Heart left ventricle (tissue), 16 donors: Measurements from ENCODE around the gene PLIN1. TPM values are rescaled to one million over a fixed set of nuclear protein-coding genes. Genes with fewer than 3 reads are reported as not detected.

Experiments used
- ATAC-seq, 4 donors: fragments of 200-7000 bp; cut with Tn5 transposase; one replicate each; pipeline ENCODE4 v1.9.1; 2020 to 2022; ENCODE audit warnings: moderate library complexity in 4 of 4, mild to moderate bottlenecking in 3 of 4, moderate number of reproducible peaks in 1 of 4
- DNase-seq, 5 donors: peaks; one replicate each; pipeline ENCODE4 v3.0.0-alpha.2; 2020
- H3K27ac ChIP-seq, 12 donors: fragments of 200-600 bp; sonication (generic) in 4 of 12; one replicate each; pipeline versions ENCODE4 v1.5.0 to v1.8.0; 2016 to 2022; ENCODE audit warnings: mild to moderate bottlenecking in 2 of 12
- H3K27me3 ChIP-seq, 9 donors: fragments of 200-600 bp; sonication (generic) in 2 of 9; one replicate each; pipeline versions ENCODE4 v1.5.1 to v1.8.0; 2016 to 2022; ENCODE audit warnings: mild to moderate bottlenecking in 3 of 9
- H3K36me3 ChIP-seq, 9 donors: fragments of 200-600 bp; sonication (generic) in 2 of 9; one replicate each; pipeline versions ENCODE4 v1.5.0 to v1.8.0; 2018 to 2022; ENCODE audit warnings: mild to moderate bottlenecking in 2 of 9
- H3K4me1 ChIP-seq, 12 donors: fragments of 200-600 bp; sonication (generic) in 4 of 12; one replicate each; pipeline versions ENCODE4 v1.5.0 to v1.8.0; 2016 to 2022; ENCODE audit warnings: mild to moderate bottlenecking in 3 of 12
- H3K4me3 ChIP-seq, 12 donors: fragments of 200-600 bp; sonication (generic) in 4 of 12; one replicate each; pipeline versions ENCODE4 v1.5.0 to v1.8.0; 2017 to 2022; ENCODE audit warnings: mild to moderate bottlenecking in 9 of 12, moderate library complexity in 4 of 12
- H3K9me3 ChIP-seq, 12 donors: fragments of 200-600 bp; sonication (generic) in 4 of 12; one replicate each; pipeline versions ENCODE4 v1.5.0 to v1.8.0; 2016 to 2022; ENCODE audit warnings: mild to moderate bottlenecking in 1 of 12
- POLR2A ChIP-seq, 2 donors: fragments of 450-650 bp; IDR thresholded peaks; one replicate each; pipeline ENCODE4 v1.6.1; 2017; ENCODE audit warnings: antibody characterized with exemption in 2 of 2, mild to moderate bottlenecking in 2 of 2, moderate library complexity in 2 of 2
- WGBS, 4 donors: extraction: QIAGEN DNeasy Blood & Tissue Kit in 2 of 4; methylation state at CpG; one replicate each; pipeline versions ENCODE4 v1.1.5 to v1.1.7; 2013 to 2018; 5-methylcytosine and 5-hydroxymethylcytosine counted together
- intact Hi-C, 10 donors: fragments of 100-400 bp; cut with DNase I; formaldehyde crosslinking; loops; one replicate each; pipeline versions ENCODE4 v1.11.1 to v1.14.2; 2022
- polyA plus RNA-seq, 2 donors: library from polyadenylated mRNA; stranded (reverse); fragments of 200-250 nt; gene quantifications; one replicate each; pipeline ENCODE4 v1.2.3, GENCODE V29; 2013
- total RNA-seq, 9 donors: library from RNA; depleted of rRNA in 2 of 9; stranded (reverse); fragments of >200 nt in 2 of 9; fragmentation: NEBNext Ultra II Directional in 3 of 9; extraction: Animal tissue kit (Norgen Biotek cat#: 25700) in 3 of 9; gene quantifications; one replicate each; pipeline versions ENCODE4 v1.1.0 to v1.2.4, GENCODE V29; 2016 to 2023
- TF ChIP-seq, protein P1 (sequence below), 12 donors: fragments of 200-600 bp; sonication (generic) in 4 of 12; IDR thresholded peaks; one replicate each; pipeline versions ENCODE4 v1.5.0 to v1.8.0; 2018 to 2022; ENCODE audit warnings: antibody characterized with exemption in 12 of 12, mild to moderate bottlenecking in 5 of 12
- donor health status: ischemic (EF 13 %, LVEDD 7.1; RV severe dilation, severe dysfunction).
- donor health status: healthy with polysubstance abuse.
- donor health status: DM: no; HTN: yes; CAD: no.
- donor health status: DM: no; HTN: no; CAD: no.
- donor health status: ischemic (EF 25% LVEDD 6.9; RV normal size, moderate dysfunction).
- donor health status: ischemic (EF 25% LVEDD 5.7; RV mildly dilated, moderate dysfunction).
- donor health status: healthy.
- donor health status: DM: yes; HTN: yes; CAD: no.
- donor health status: ischemic (EF 35%, LVEDD 5.7; RV mildly dilated, moderate dysfunction).
- donor health status: nonischemic (EF 11% LVEDD 7.7; RV severe dilation, severe dysfunction).
- donor health status: DM: yes; HTN: yes; CAD: no.
- donor health status: PGD.
- donor health status: ischemic (EF 29% LVEDD 5.4; RV normal size, mild dysfunction).
- donor health status: nonischemic (EF 23%, LVEDD 6.1; RV moderate dilation, normal function).

Gene PLIN1
- total and polyA plus RNA-seq, 11 donors: 0.28 to 143 (median 4.0) TPM

DNA sequence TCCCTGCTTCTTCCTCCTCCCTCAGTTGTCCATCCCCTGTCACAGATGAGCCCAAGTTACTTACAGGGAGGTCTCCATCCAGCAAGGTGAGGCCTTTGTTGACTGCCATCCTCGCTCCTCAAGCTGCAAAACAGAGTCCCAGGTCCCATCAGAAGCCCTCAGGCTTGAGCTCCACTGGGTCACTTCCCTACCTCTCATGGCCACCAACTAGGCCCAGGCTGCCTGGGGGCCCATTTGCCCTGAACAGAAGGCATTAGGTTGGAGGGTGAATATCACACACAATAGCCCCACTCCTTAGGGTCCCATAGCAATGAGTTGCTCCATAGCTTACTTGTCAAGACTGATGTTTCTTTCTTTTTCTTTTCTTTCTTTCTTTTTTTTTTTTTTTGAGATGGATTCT, 1.8 kb downstream of the PLIN1 start:
- WGBS, 4 donors: 95 to 100% (median 99%) methylated on average over 1 of the region's 1 CpG
- TF ChIP-seq, protein P1, sequence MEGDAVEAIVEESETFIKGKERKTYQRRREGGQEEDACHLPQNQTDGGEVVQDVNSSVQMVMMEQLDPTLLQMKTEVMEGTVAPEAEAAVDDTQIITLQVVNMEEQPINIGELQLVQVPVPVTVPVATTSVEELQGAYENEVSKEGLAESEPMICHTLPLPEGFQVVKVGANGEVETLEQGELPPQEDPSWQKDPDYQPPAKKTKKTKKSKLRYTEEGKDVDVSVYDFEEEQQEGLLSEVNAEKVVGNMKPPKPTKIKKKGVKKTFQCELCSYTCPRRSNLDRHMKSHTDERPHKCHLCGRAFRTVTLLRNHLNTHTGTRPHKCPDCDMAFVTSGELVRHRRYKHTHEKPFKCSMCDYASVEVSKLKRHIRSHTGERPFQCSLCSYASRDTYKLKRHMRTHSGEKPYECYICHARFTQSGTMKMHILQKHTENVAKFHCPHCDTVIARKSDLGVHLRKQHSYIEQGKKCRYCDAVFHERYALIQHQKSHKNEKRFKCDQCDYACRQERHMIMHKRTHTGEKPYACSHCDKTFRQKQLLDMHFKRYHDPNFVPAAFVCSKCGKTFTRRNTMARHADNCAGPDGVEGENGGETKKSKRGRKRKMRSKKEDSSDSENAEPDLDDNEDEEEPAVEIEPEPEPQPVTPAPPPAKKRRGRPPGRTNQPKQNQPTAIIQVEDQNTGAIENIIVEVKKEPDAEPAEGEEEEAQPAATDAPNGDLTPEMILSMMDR (IDR thresholded peaks at IDR 0.05): no peak
- no peak for TF ChIP-seq POLR2A (IDR thresholded peaks at IDR 0.05)
- Histone ChIP-seq H3K9me3 (no peaks in the 10 kb centered on the region), H3K27me3 (no peaks in the 10 kb centered on the region), H3K4me1 (peaks cover 0 to 20% (median 12%) of the 10 kb centered on the region in 12 donors), H3K27ac (no peak overlapping the region), H3K4me3 (no peak overlapping the region), H3K36me3 (no peaks in the 10 kb centered on the region)
- DNase-seq (no peak), ATAC-seq (no peak)
- intact Hi-C loops: no loop called here

DNA sequence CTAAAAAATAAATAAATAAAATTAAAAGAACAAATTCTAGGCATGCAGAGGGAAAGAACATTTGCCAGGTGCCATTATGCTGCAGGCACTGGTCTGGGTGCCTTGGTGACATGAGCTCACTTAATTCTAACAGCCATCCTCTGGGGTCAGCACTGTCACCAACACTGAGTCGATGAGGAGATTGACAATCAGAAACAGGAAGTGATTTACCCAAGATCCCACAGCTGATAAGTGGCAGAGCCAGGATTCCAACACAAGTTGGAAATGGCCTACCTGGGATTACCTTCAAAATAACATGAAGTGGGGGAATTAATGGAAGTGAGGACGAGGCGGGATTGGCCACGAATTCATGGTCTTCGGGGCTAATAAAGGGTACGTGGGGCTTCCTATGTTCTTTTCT, 3.6 kb downstream of the PLIN1 start:
- TF ChIP-seq POLR2A (IDR thresholded peaks at IDR 0.05): no peak
- TF ChIP-seq, protein P1 (IDR thresholded peaks at IDR 0.05): no peak
- intact Hi-C loops: no loop called here
- Histone ChIP-seq H3K9me3 (no peaks in the 10 kb centered on the region), H3K4me3 (no peak overlapping the region), H3K4me1 (peaks cover 0 to 11% (median 8%) of the 10 kb centered on the region in 12 donors), H3K36me3 (no peaks in the 10 kb centered on the region), H3K27ac (no peak overlapping the region), H3K27me3 (no peaks in the 10 kb centered on the region)
- no peak for DNase-seq
- ATAC-seq: no peak
- 69 to 85% (median 79%) methylated on average over 6 of the region's 6 CpGs for WGBS, 4 donors

DNA sequence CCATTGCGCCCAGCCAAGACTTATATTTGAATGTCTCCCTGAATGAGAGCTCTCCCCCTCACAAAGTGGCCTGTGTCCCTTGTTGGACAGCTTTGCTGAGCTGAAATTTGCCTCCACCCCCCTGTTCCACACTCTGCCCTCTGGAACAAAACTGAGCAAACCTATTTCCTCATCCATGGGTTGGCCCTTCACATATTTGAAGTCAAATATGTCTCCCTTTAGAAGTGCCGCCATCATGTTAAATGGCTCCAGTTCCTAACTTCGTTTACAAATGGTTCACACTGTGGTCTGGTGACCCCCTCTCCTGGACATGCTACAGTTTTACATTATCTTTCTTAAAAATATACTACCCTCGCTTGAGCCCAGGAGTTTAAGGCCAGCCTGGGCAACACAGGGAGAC, 4.6 kb downstream of the PLIN1 start:
- no peaks in the 10 kb centered on the region for H3K9me3 ChIP-seq
- no peak for TF ChIP-seq POLR2A (IDR thresholded peaks at IDR 0.05)
- TF ChIP-seq, protein P1 (IDR thresholded peaks at IDR 0.05): no peak
- intact Hi-C loops: no loop called here
- H3K36me3 ChIP-seq: no peaks in the 10 kb centered on the region
- H3K4me3 ChIP-seq: no peak overlapping the region
- no peak overlapping the region for H3K27ac ChIP-seq
- ATAC-seq (no peak), DNase-seq (no peak)
- no peaks in the 10 kb centered on the region for H3K27me3 ChIP-seq
- H3K4me1 ChIP-seq: peaks cover 0 to 4% (median 0%) of the 10 kb centered on the region in 12 donors
- WGBS, 4 donors: 73 to 77% (median 77%) methylated on average over 4 of the region's 4 CpGs

DNA sequence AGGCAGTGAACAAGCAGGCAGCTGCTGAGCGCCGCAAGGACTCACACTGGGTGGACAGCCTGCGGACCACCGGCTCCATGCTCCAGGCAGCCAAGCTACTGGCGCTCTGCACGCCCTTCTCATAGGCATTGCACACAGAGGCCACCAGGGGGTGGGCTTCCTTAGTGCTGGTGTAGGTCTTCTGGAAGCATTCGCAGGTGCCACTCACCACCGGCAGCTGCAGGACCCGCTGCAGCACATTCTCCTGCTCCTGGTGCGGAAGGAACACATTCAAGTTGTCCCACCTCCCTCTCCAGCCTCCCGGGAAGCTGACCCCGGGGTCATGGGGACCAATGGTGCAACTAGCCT, 6.0 kb downstream of the PLIN1 start:
- intact Hi-C loops: no loop called here

More for the DNA sequence above, 6.0 kb downstream of the PLIN1 start:
- Histone ChIP-seq H3K4me1 (peaks cover 0 to 4% (median 0%) of the 10 kb centered on the region in 12 donors), H3K27me3 (no peaks in the 10 kb centered on the region), H3K27ac (no peak overlapping the region), H3K36me3 (no peaks in the 10 kb centered on the region), H3K4me3 (no peak overlapping the region), H3K9me3 (no peaks in the 10 kb centered on the region)
- DNase-seq (no peak), ATAC-seq (peak in 1 of 4 donors; percentile 42)
- TF ChIP-seq POLR2A (IDR thresholded peaks at IDR 0.05): no peak
- TF ChIP-seq, protein P1 (IDR thresholded peaks at IDR 0.05): peak in 9 of 12 donors; percentile 16 to 39 (median 22)
- 50 to 58% (median 55%) methylated on average over 7 to 12 of the region's 12 CpGs for WGBS, 4 donors
